ENCODE measurements around the gene LONP2.
"Not testable (repeated sequence)": the region's sequence is repeated elsewhere in the genome, so short reads cannot be mapped to it uniquely, and the experiment has no call there.

The LONP2 gene

DNA sequence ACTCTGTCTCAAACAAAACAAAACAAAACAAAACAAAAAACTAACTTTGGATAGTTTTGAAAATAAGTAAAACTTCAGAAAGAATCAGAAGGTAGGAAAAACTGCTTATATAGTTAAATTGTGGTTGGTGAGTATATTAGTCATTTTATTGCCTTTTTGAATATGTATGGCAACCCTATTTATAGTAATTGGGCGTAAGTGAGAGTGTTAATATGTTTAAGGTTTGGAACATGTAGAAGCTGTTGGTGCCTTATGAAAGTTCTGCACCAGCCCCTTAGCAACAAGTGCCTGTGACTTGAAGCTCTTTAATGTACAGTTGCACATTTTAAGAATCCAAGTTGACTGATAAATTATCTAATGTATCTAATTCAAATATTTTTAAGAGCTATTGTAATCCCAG is 50.6 kb downstream of the LONP2 start:
- no peak for TF ChIP-seq CTCF (IDR thresholded peaks at IDR 0.05; ENCODE audit: control insufficient read depth, insufficient read depth, low read depth, low read length, missing control alignments)
- DNase-seq (ENCODE audit: low read depth): no peak
- H3K4me3 ChIP-seq (ENCODE audit: control insufficient read depth, low read depth, low read length): no peak overlapping the region

GRCh38 chr16:48295488-48296281 is 51.6 kb downstream of the LONP2 start:
- no peak overlapping the region for H3K4me3 ChIP-seq (ENCODE audit: control insufficient read depth, low read depth, low read length)
- no peak for DNase-seq (ENCODE audit: low read depth)
- no peak for TF ChIP-seq CTCF (IDR thresholded peaks at IDR 0.05; ENCODE audit: control insufficient read depth, insufficient read depth, low read depth, low read length, missing control alignments)

- no peak for TF ChIP-seq CTCF (IDR thresholded peaks at IDR 0.05; ENCODE audit: control insufficient read depth, insufficient read depth, low read depth, low read length, missing control alignments)
- no peak for DNase-seq (ENCODE audit: low read depth)
- H3K4me3 ChIP-seq (ENCODE audit: control insufficient read depth, low read depth, low read length): no peak overlapping the region
Observed at GRCh38 chr16:48299471-48299870, 55.4 kb downstream of the LONP2 start.

DNA sequence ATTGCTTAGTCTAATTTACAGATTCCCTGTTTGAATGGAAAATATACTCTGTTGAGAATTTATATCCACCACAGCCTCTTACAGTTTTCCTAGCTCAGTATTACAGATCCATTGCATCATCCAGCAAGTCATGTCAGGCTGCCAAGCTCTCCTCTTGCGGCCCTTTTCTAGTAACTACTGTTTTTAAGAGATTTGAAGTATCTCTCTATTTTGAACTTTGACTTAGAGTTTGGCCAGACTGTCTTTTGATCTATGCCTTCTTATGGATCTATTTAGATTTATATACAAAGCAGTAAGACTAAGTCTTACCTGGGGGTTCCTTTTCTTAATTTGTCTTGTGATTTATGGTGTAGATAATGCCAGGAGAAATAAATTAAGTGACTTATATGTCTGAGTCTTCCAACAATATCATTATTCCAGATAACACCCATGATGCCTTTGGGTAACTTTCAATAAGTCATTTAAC is 56.3 kb downstream of the LONP2 start:
- DNase-seq (ENCODE audit: low read depth): peak; percentile 75

GRCh38 chr16:48308535-48308934 is 64.4 kb downstream of the LONP2 start:
- DNase-seq (ENCODE audit: low read depth): no peak
- TF ChIP-seq CTCF (IDR thresholded peaks at IDR 0.05; ENCODE audit: control insufficient read depth, insufficient read depth, low read depth, low read length, missing control alignments): no peak

More for the DNA sequence above, 56.3 kb downstream of the LONP2 start:
- H3K4me3 ChIP-seq (ENCODE audit: control insufficient read depth, low read depth, low read length): no peak overlapping the region
- TF ChIP-seq CTCF (IDR thresholded peaks at IDR 0.05; ENCODE audit: control insufficient read depth, insufficient read depth, low read depth, low read length, missing control alignments): no peak

DNA sequence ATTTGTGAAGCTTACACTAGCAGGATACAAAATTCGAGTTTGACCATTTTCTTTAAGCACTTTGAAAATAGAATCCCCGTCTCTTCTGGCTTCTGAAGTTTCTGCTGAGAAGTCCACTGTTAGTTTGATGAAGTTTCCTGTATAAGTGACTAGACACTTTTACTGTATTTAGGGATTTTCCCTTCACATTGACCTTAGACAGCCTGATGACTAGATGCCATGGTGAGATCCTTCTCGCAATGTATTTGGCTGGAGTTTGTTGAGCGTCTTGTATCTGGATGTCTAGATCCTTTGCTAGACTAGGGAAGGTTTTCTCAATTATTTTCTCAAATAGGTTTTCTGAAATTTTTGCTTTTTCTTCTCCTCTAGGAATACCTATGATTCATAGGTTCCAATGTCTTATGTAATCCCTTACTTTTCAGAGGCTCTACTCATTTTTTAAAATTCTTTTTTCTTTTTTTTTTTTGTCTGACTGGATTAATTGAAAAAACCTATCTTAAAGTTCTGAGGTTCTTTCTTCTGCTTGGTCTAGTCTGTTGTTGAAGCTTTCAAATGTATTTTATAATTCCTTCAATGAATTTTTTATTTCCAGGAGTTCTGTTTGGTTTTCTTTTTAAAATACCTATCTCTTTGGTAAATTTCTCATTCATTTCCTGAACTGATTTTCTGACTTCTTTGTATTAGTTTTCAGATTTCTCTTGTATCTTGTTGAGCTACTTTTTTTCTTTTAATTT is 67.0 kb downstream of the LONP2 start:
- TF ChIP-seq CTCF (IDR thresholded peaks at IDR 0.05; ENCODE audit: control insufficient read depth, insufficient read depth, low read depth, low read length, missing control alignments): no peak
- DNase-seq (ENCODE audit: low read depth): no peak
- no peak overlapping the region for H3K4me3 ChIP-seq (ENCODE audit: control insufficient read depth, low read depth, low read length)

More at GRCh38 chr16:48308535-48308934, 64.4 kb downstream of the LONP2 start:
- H3K4me3 ChIP-seq (ENCODE audit: control insufficient read depth, low read depth, low read length): no peak overlapping the region

GRCh38 chr16:48313905-48314304 is 69.8 kb downstream of the LONP2 start:
- DNase-seq (ENCODE audit: low read depth); H3K4me3 ChIP-seq (ENCODE audit: control insufficient read depth, low read depth, low read length): not testable (repeated sequence)

Measured in AG09309 (cell line).